Measurements from ENCODE around the gene HAAO. TPM values are rescaled to one million over a fixed set of nuclear protein-coding genes. Genes with fewer than 3 reads are reported as not detected.

Gene HAAO
- total RNA-seq, 4 donors from 2014 or later, result 1.9 to 29.4 (median 4.0) TPM; not detected in 1

DNA sequence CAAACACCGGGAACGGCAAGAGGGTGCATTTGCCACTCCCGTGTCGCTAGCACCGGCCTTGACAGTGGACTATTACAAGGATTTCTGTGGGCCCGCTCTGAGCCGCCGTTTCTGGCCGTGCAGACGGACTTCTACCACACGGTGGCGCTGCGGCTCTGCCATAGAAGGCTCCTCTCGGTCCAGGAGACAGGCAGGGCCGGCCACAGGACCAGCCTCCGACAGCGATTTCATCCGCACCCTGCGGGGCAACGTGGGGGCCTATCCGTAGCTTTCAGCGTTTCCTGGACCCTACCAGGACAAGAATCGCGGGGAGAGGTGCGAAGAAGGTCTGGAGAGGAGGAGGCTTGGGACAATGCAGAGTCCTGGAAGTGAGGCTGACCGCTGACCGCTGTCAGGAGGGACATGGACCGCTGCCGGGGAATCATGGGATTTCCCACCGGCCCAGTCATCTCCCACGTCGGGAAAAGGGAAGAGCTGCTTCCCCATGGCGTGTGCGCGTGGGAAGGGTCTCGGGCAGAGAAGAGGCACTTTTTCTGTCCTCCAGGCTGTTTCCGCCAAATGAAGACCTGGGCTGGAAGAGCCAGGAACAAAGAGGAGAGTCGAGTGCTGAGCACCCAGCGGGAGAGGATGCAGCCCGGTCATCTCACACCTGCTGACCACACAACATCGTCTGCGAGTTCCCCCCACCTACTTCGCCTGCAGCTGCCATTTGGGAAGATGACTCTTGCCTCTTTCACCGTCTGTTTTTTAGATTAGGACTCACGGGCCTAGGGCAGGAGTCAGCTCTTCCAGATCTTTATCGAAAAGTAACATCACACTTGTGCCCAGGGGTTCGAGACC lies 35.5 kb upstream of the HAAO start:
- in situ Hi-C loops (cut with MboI; ENCODE audit: low pct_ligation_motif_present in 1 of 4, low pct_unique_long_range_greater_than_20kb in 1 of 4, low sequenced_read_pairs in 3 of 4) (loop anchor here (5.0 to 25.0 kb wide), 8 partner anchors 109 to 749 kb away; partner anchors contain the start of gene ZFP36L2 (in 2 of the 4)), intact Hi-C loops (cut with DNase I; ENCODE audit: low total_unique reads) (loop anchor here (5.0 to 10.0 kb wide), 3 partner anchors 119 to 654 kb away; partner anchors contain the start of gene ZFP36L2)
- no peaks in the 10 kb centered on the region for H3K9me3 ChIP-seq
- H3K27ac ChIP-seq, result peak overlapping the region in 3 of 4 donors; percentile 18 to 36 (median 19)
- no peaks in the 10 kb centered on the region for H3K27me3 ChIP-seq
- H3K4me3 ChIP-seq, result peak overlapping the region in 2 of 4 donors; percentile 10 to 19
- TF ChIP-seq EP300 (IDR thresholded peaks at IDR 0.05; ENCODE audit: low read depth), result no peak
- TF ChIP-seq POLR2AphosphoS5 (IDR thresholded peaks at IDR 0.05), result no peak
- peak; percentile 89 to 93 (median 93) for TF ChIP-seq CTCF (IDR thresholded peaks at IDR 0.05)
- H3K4me1 ChIP-seq, result peaks cover 11 to 23% (median 17%) of the 10 kb centered on the region in 4 donors
- WGBS, 2 donors (ENCODE audit: low coverage in 1 of 2), result 29% methylated on average over 47 of the region's 47 CpGs; no CpG with 5 or more reads in 1 of the 2 donors
- H3K36me3 ChIP-seq, result no peaks in the 10 kb centered on the region
- DNase-seq, result peak; percentile 91

GRCh38 chr2:42826231-42826630 lies 33.8 kb upstream of the HAAO start:
- no peaks in the 10 kb centered on the region for H3K9me3 ChIP-seq
- H3K4me3 ChIP-seq, result no peak overlapping the region
- DNase-seq, result no peak
- peaks cover 11 to 23% (median 17%) of the 10 kb centered on the region in 4 donors for H3K4me1 ChIP-seq
- in situ Hi-C loops (cut with MboI; ENCODE audit: low pct_ligation_motif_present in 1 of 4, low pct_unique_long_range_greater_than_20kb in 1 of 4, low sequenced_read_pairs in 3 of 4), result loop anchor here (5.0 to 25.0 kb wide), 8 partner anchors 111 to 751 kb away; partner anchors contain the start of gene ZFP36L2 (in 2 of the 4)
- 84 to 89% methylated on average over 5 of the region's 5 CpGs for WGBS, 2 donors (ENCODE audit: low coverage in 1 of 2)
- TF ChIP-seq CTCF (IDR thresholded peaks at IDR 0.05) (no peak), POLR2AphosphoS5 (IDR thresholded peaks at IDR 0.05) (no peak), EP300 (IDR thresholded peaks at IDR 0.05; ENCODE audit: low read depth) (no peak), POLR2A (IDR thresholded peaks at IDR 0.05) (no peak)
- no peaks in the 10 kb centered on the region for H3K36me3 ChIP-seq
- no peak overlapping the region for H3K27ac ChIP-seq
- intact Hi-C loops (cut with DNase I; ENCODE audit: low total_unique reads), result loop anchor here (5.0 to 10.0 kb wide), 3 partner anchors 121 to 656 kb away; partner anchors contain the start of gene ZFP36L2
- H3K27me3 ChIP-seq, result no peaks in the 10 kb centered on the region

DNA sequence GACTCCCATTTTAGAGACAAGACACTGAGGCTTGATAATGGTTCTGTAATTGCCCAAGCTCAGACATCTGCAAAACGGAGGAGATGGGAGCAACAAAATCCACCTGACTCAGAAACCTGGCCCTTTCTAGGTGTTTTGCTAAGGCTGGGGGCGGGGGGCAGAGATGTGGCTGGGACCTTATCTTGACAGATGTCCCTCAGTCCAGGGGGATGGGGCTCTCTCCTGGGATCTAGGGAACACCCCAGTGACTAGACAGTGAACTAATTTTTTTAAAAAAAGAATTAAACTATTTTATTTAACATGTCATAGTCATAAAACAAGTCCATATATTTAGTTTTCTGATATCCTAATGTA lies 32.0 kb upstream of the HAAO start:
- intact Hi-C loops (cut with DNase I; ENCODE audit: low total_unique reads), result loop anchor here (10.0 kb wide), 1 partner anchor 400 kb away; the partner anchor contains the start of gene ZFP36L2
- H3K4me1 ChIP-seq, result peaks cover 11 to 20% (median 17%) of the 10 kb centered on the region in 4 donors
- no peak for TF ChIP-seq EP300 (IDR thresholded peaks at IDR 0.05; ENCODE audit: low read depth)
- TF ChIP-seq CTCF (IDR thresholded peaks at IDR 0.05), result no peak
- no peak for TF ChIP-seq POLR2AphosphoS5 (IDR thresholded peaks at IDR 0.05)
- no peak for TF ChIP-seq POLR2A (IDR thresholded peaks at IDR 0.05)
- no peaks in the 10 kb centered on the region for H3K9me3 ChIP-seq
- no peak for DNase-seq
- H3K27me3 ChIP-seq, result no peaks in the 10 kb centered on the region
- no peaks in the 10 kb centered on the region for H3K36me3 ChIP-seq
- no peak overlapping the region for H3K4me3 ChIP-seq
- in situ Hi-C loops (cut with MboI; ENCODE audit: low pct_ligation_motif_present in 1 of 4, low pct_unique_long_range_greater_than_20kb in 1 of 4, low sequenced_read_pairs in 3 of 4), result loop anchor here in 1 of 4 donors (10.0 kb wide), 2 partner anchors 410 to 660 kb away; no protein-coding TSS in a partner anchor
- 77 to 80% methylated on average over 2 of the region's 2 CpGs for WGBS, 2 donors (ENCODE audit: low coverage in 1 of 2)
- H3K27ac ChIP-seq, result no peak overlapping the region

Data from transverse colon (tissue), 4 donors.